ENCODE results near the gene NCSTN.

NCSTN gene

DNA sequence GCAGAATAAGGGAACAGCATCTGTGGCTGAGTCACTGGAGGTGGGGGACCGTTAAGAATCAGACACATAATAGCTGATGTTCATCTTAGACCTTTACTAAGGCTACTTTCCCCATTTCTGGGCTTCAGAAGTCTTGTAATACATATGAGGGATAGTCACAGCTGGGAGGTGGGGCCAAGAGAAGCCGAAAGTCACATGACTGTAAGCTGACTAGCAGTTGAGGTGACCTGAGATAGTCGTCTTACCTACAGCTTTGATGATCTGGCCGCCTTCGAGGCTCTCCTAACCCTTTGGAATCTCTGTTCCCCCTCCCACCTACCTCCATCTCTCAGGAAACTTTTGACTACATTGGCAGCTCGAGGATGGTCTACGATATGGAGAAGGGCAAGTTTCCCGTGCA is 9.4 kb downstream of the NCSTN start:
- no peak for DNase-seq

DNA sequence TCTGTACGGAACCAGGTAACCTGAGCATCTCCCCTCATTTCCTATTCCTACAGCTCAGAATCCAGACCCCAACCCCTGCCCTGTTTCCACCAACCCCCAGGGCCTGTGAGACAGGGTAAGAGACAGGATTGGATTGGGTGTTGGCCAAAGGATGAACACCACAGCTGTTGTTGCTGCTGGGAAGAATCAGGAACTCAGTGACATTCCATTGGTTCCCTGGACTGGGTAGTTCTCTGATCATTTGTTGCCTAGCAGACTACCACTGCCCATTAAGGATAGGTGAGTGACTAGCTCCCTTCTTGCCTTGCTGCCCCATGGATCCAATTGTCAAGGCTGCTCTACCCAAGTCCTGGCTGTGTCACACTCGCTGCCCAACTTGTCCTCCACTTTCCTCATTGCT is 10.0 kb downstream of the NCSTN start:
- no peak for DNase-seq

DNA sequence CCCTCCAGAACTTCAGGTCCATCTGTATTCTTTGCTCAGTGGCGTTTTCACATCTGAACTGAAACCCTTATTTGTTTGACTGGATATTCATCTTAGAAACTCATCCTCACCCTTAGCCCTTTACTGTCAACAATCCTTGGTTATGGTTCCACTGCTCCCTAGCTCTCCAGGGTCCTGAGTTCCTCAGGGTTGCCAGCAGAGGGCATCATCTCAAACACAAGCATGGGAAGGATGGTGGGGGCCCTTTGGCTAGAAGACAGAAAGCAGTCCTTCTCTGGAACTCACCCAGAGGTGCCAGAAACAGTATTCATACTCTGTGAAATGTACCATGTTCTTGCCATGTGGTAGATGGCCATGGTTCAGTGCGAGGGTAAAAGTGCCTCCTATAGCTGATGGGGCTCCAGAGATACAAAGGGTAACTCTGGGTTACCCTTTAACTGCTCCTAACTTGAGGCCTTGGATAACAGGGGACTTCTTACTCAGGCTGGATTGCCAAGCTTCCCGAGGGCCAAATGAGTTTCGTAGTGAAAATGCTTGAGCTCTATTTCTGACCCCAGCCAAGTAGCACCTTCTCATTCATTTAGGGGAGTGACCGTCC is 11.3 kb downstream of the NCSTN start:
- no peak for DNase-seq

DNA sequence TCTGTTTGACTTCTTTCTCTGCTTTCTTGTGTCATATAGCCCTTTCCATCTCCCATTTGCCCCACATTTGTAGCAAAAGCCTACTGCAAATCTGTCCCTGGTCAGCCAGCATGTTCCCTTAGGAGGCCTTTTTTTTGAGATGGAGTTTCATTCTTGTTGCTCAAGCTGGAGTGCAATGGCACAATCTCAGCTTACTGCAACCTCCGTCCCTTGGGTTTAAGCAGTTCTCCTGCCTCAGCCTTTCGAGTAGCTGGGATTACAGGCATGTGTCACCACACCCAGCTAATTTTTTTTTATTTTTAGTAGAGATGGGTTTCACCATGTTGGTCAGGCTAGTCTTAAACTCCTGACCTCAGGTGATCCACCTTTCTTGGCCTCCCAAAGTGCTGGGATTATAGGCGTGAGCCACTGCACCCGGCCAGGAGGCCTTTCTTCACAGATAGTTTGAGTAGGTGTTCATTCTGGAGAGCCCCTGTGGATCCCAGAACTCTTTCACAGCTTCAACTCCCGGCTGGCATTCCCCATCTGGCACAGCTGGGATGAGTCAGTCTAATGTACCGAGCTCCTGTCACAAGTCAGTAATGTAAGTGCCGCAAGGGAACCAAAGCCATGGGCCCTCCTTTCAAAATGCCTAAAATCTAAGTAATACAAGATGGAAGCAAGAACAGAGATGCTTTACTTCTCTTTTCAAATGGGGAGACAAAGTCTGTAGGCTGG is 14.3 kb downstream of the NCSTN start:
- no peak for DNase-seq

DNA sequence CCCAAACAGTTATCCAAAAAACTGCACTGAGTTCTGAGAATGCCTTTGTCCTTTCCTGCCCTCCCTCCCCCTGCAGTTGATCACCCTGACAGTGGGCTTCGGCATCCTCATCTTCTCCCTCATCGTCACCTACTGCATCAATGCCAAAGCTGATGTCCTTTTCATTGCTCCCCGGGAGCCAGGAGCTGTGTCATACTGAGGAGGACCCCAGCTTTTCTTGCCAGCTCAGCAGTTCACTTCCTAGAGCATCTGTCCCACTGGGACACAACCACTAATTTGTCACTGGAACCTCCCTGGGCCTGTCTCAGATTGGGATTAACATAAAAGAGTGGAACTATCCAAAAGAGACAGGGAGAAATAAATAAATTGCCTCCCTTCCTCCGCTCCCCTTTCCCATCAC is 14.9 kb downstream of the NCSTN start:
- DNase-seq = no peak

DNA sequence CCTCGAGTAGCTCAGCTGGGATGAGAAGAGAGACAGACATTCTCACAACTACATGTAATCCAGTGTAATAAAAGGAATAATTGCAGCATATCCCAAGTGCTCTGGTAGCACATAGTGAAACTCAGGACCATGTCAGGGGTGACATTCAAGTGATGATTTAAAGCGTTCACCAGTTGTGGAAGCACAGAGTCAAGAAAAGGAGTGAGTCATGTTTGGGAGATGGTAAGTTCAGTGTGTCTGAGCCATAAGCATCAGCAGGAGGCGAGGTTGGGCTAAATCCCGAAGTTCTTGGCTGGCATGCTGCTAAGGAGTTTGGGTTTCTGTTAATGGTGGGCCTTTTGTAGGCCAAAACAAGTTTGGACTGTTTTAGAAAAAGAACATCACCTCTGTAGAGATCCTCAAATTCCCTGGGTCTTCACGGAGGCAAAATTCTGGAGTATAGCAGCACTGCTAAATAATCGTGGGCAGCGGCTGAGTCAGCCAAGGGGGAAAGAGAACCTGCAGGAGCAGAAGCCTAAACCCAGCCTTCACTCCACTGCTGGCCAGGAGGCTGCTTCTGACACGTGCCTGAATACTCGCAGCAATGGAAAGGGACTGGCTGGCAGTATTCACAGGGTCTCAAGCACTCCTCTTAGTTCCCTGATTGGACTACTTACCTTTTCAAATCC is 16.5 kb downstream of the NCSTN start:
- no peak for DNase-seq

DNA sequence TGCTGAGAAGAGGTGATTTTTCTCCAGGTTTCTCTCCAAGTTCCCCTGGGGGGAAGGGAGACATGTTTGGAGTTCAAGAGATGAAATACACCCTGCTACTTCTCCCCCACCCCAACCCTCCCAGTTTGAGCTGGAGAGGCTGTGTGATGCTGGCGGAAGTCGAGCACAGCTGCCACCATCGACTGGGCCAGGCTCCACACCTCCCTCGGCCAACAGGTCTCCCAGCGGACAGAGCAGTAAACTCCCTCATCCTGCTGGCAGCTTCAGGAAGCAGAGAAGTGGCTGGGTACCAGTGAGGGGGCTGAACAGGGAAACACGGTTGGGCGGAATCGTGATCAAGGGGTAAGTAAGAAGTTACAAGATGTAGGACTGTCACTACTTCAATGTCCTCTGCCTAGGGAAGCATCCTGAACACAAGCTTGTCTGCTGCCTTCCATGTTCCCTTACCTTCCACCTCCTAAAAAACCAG is 17.1 kb downstream of the NCSTN start:
- no peak for DNase-seq

DNA sequence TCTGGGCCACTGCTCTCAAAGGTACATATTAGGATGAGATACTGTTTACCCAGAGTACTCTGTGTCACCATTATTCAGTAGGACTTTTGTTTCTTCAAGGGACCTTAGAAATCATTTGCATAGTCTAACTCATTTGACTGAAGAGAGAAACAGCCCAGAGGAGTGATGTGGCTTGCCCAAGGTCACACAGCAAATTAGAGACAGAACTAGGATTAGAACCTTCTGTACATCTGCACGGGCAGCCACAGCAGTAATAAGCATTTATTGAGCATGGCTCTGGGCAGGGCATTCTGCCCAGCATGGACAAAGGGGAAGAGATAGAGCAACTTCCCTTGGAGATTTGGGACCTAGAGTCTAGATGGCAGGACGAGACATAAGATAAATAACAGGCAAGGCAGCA is 18.0 kb downstream of the NCSTN start:
- DNase-seq = no peak

DNA sequence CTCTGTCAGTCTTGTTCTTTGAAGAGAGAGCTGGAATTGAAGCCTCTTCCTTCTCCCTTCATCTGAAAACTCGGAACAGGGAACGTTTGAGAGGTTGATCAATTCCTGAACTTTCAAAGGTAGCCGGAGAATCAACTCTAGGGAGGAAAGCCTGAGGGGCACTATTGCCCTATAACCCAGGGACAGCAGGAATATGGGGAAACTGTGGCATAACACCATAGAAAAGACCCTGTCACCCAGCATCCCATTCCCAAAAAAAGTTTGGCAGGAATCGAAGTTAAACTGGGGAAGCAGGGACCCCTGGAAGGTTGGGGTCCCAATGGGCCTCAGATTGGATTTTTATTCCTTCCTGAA is 18.6 kb downstream of the NCSTN start:
- DNase-seq = no peak

DNA sequence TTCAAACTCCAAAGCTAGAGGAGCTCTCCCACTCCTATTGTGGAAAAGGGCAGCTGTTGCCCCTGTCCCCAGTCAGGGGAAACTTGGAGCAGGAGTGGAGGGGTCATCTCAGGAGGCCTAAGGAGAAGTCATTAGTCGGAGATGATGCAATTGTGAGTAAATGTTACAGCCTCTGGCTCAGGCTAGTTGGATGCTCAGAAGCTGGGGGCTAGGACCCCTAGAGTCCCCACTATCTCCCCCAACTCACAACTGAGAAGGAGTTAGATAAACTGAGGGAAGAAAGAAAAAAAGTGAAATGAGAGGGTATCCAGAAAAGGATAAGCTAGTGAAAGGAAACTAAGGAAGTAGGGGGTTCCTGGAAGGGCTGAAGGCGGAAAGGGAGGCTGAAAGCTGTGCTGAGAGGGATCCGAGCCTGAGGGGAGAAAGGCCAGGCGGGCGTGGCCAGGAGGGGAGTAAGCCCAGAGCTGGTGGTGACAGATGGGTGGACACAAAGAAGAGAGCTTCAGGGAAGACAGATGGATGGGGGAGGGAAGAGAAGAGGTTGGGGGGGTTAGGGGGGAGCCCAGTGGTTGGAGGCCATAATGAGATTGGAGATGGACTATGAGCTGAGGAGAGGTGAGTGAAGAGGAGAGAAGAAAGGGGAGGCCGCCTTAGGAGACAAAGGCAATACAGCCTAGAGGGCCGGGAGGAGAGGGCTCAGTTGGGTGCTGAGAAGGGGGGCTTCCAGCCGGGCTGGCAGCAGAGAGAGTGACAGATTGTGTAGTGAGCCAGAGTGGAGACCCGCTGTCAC is 19.2 kb downstream of the NCSTN start:
- no peak for DNase-seq

DNA sequence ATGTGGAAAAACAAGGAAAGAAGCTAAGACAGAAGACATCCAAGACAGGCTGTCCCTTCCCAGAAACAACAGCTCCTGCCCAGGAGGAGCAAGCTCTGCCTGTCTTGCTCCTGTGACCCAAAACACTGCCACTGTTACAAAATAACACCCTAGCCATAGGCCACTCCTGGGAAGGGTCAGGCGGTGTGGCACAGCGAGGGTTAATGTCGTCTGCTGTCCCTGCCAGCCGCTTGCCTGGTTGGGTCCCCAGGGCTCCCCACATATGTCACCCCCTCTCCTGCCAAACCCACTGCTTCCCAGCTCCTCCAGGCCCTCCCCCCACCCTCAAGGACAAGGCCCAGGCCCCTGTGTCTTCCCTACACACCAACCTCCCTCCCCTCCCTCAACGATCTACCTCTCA is 19.8 kb downstream of the NCSTN start:
- DNase-seq = no peak

DNA sequence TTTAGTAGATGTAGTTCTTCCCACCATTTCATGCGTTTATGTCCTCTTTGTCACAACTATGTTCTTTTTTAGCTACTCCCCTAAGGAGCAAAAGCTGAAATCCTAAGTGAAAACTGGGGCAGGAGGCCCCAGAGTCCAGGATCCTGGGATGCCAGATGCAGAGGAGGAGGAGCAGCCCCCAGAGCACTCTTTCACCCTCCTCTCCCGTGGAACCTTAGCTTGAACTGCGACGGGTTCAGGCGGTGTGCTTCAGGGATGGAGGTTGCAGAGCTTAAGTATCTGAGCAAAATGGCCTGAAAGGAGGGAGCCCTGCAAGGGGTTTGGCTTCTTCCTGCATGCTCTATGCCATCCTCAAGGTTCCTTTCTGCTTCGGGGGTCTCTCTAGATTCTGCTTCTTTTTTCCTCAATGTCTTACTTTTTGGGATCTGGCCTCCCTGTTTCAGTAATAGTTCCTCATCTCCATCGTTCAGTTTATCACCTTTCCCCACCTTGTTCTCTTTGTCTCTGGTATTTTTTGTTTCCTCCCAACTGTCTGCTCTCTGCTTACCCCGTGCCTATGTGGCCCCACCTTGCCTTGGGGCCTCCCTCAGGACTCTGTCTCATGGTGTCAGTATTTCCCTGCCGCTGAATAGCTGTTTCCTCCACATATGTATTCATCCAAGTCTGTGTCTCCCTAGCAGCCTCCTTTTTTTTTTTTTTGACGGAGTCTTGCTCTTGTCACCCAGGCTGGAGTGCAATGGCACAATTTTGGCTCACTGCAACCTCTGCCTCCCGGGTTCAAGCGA is 21.0 kb downstream of the NCSTN start:
- DNase-seq = no peak

DNA sequence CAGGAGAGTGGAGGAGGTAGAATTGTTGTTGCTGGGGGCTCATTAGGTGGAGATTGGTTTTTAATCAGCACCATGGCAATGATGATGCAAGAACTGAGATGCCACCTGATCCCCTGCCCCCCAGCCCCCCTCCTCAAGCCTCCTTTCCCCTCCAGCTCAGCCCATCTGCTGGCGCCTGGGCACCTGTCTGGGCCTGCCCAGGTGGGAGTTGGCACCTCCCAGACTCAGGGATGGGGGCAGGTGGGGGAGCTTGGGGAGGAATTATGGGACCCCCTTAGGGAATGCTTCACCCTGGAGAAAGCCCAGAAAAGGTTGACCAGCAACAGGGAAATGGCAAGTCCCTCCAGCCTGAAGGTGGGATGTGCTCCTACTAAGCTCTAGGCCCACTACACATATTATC is 22.1 kb downstream of the NCSTN start:
- DNase-seq = no peak

DNA sequence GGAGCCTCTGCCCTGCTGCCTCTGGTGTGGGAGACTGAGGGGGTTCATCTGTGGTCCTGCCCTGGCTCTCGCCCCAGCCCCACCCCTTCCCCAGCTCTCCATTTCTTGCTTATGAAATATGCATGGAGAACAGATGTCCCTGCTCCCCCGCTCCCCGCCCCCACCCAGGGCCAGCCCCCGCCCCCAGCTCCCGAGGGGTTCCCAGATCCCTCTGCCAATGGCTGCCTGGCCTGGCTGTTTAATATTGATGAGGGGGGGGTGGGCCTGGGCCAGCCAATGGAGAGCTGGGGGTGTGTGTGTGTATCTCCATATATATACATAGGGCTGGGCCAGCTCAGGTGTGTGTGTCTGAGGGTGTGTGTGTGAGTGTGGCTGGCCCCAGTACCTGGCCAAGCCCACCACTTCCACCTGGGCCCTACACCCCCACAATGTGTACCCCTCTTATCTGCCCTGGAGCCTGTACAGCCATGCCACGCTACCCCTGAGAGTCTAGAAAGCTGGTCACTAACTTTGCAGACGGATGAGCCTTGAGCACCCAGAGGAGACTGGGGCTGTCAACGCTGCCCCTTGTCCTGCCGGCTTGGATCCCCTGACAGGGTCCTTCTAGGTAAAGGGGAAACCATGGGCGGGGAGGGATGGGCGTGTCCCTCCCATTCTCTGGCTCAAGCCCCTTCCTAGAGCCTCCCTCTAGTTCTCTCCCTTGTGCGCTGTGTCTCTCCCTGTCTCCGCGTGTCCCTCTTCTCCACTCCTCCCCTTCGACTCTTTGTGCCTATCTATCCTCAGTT is 23.7 kb downstream of the NCSTN start, which contains the start of gene NHLH1:
NHLH1 (plus strand) TSS at position 341 of the 785 bp plus-strand sequence. CDS start 3,661 bp downstream, outside the sequence.
- DNase-seq = no peak

DNA sequence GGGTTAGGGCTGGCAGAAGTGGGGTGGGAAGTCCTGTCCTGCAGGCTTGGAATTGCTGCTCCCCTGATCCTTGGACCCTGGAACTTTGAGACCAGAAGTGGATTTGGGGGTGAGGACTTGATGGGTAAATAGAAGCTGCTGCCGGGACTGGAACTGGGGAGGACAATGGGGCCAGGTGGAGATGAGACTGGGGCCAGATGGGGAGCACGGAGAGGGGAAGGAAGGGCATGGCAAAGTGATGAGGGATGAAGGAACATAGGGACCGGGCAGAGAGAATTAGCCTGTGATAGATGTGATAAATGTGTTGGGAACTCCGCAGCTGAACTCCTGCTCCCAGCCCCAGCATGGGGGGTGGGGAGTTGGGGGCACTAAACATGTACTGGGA is 24.3 kb downstream of the NCSTN start:
- no peak for DNase-seq

DNA sequence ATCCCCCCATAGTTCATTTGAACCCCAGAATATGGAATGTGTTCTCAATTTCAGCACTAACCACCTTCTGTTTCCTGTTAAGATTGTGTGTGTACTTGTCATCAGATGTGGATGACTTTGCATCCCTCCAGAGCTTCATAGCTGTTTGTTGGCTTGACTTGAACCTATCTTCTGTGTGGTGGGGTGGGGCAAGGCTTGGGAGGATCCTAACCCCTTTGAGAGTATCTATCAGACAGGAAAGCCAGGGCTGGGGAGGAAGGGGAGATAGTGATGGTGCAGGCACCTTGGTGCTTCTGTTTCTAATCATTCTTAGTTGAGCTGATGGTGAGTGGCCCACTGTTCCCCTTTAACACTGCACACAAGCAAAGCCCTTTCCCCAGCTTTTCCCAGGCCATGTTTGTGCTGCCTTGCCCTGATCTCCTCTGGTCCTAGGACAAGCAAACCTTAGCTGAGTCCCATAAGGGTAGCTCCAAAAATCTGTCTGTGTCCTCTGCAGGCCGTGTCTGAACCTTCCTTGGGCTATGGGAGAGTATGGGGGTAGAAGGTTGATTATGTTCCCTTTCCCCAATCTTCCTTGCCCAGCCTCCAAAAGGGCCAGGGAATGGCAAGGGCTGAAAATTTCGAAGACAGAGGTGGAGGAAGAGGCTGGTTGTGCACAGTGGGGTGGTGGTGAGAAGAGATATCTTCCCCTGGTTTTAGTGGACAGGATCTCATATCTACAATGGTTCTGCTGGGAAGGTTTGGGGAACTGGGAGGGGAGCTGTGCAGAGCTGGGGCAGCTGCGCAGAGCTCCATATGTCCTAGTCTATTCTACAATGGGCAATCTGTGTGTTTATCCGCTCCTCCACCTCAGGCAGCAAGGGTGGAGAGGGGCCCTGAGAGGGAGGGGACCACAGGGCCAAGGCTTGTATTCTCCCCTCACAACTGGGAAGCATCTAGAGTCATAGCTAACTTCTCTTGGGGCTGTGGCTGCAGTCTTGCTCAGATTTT is 25.0 kb downstream of the NCSTN start:
- no peak for DNase-seq

DNA sequence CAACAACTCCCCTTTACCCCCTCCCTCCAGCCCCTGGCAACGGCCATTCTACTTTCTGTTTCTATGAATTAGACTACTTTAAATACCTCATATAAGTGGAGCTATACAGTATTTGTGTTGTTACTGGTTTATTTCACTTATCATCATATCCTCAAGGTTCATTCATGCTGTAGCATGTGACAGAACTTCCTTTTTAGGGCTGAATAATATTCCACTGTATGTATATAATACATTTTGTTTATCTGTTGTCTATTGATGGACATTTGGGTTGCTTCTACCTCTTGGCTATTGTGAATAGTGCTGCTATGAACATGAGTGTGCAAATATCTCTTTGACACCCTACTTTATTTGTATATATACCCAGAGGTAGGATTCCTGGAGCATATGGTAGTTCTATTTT is 25.9 kb downstream of the NCSTN start:
- no peak for DNase-seq

DNA sequence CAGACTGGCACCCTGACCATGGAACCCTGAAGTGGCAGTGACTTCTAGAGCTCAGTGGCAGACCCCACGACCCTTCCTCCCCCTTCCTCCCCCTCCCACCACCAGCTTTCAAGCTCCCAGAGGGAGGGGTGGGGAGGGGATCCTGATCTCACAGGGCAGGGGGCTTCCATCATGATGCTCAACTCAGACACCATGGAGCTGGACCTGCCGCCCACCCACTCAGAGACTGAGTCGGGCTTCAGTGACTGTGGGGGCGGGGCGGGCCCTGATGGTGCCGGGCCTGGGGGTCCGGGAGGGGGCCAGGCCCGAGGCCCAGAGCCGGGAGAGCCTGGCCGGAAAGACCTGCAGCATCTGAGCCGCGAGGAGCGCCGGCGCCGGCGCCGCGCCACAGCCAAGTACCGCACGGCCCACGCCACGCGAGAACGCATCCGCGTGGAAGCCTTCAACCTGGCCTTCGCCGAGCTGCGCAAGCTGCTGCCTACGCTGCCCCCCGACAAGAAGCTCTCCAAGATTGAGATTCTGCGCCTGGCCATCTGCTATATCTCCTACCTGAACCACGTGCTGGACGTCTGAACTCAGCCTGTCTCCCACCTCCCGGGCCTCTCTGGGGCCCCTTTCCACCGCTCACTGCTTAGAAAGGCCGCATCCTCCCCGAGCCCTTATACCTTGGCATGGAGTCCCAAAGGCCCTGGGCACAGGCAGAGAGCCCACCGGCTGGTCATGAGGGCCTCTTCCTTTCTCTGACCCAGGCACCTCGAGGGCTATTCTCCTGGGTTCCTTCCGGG is 27.6 kb downstream of the NCSTN start:
- DNase-seq = no peak

DNA sequence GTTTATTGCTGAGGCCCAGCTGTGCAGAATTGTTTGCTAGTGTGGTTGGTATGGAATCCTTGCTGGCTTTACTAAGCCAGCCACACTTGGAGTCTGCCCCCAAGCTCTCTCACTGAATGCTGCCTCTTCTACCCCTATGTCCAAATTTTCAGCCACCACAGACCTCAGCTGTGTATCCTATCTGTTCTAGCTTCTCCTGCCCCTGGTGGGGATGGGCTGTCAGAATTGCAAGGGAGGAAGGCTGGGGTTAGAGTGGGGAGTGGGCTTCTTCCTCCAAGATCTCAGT is 28.1 kb downstream of the NCSTN start:
- DNase-seq = no peak

DNA sequence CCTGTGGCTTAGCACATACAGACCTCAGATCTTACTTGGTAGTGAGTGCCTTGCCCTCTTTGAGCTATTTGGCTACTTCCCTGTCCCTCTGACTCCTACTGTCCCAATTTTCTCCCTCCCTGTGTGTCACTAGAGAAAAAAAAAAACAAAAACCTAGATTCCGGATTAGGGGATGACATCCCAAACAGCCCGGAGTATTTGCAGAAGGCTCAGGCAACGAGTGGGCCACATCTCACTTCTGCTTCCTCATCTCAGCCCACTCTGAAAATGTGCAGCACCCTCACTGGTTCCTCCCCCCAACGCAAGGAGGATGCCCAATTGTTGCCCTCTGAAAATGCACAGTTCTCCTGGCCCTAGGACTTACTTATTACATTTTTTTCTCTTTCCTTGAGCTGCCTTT is 28.6 kb downstream of the NCSTN start:
- DNase-seq = no peak

Data from NCI-H2029 treated with DMSO at 0.1 percent for 48 hours (cell line).